ENCODE measurements around the gene MBOAT1.

Gene MBOAT1

GRCh38 chr6:20119485-20119884, 92.8 kb downstream of the MBOAT1 start:
- Histone ChIP-seq H3K79me2 (ENCODE audit: insufficient read depth, low read length) (no peaks in the 10 kb centered on the region), H2AFZ (ENCODE audit: low read length) (no peak overlapping the region), H3K9me2 (replicated peaks; ENCODE audit: low read depth, low read length) (no peaks in the 10 kb centered on the region), H3K4me2 (ENCODE audit: low read depth, low read length, poor library complexity, severe bottlenecking) (no peak overlapping the region), H4K20me1 (ENCODE audit: insufficient read depth, low read length, poor library complexity, severe bottlenecking) (no peaks in the 10 kb centered on the region), H3K36me3 (ENCODE audit: insufficient read depth, low read length) (no peaks in the 10 kb centered on the region; the same call in 1 of the 2 replicates), H3K4me1 (ENCODE audit: insufficient read depth, low read length, poor library complexity, severe bottlenecking) (no peaks in the 10 kb centered on the region), H3K27me3 (ENCODE audit: insufficient read depth, low read length, poor library complexity, severe bottlenecking) (no peaks in the 10 kb centered on the region), H3F3A (ENCODE audit: low read depth) (no peaks in the 10 kb centered on the region), H3K4me3 (ENCODE audit: low read length, poor library complexity, severe bottlenecking) (no peak overlapping the region), H3K9ac (ENCODE audit: low read depth, low read length, poor library complexity, severe bottlenecking) (no peak overlapping the region), H3K9me3 (ENCODE audit: insufficient read depth, low read depth, low read length) (no peaks in the 10 kb centered on the region)
- TF ChIP-seq EZH2phosphoT487 (IDR thresholded peaks at IDR 0.05; ENCODE audit: borderline replicate concordance) = no peak
- no peak for TF ChIP-seq CTCF (conservative IDR thresholded peaks at IDR 0.05; ENCODE audit: low read length)

GRCh38 chr6:20118892-20119291, 93.4 kb downstream of the MBOAT1 start:
- Histone ChIP-seq H3K36me3 (ENCODE audit: insufficient read depth, low read length) (no peaks in the 10 kb centered on the region; the same call in 1 of the 2 replicates), H3K9me3 (ENCODE audit: insufficient read depth, low read depth, low read length) (no peaks in the 10 kb centered on the region), H4K20me1 (ENCODE audit: insufficient read depth, low read length, poor library complexity, severe bottlenecking) (no peaks in the 10 kb centered on the region), H3K79me2 (ENCODE audit: insufficient read depth, low read length) (no peaks in the 10 kb centered on the region), H3F3A (ENCODE audit: low read depth) (no peaks in the 10 kb centered on the region), H3K9ac (ENCODE audit: low read depth, low read length, poor library complexity, severe bottlenecking) (no peak overlapping the region), H3K4me2 (ENCODE audit: low read depth, low read length, poor library complexity, severe bottlenecking) (no peak overlapping the region), H3K9me2 (replicated peaks; ENCODE audit: low read depth, low read length) (no peaks in the 10 kb centered on the region), H3K4me3 (ENCODE audit: low read length, poor library complexity, severe bottlenecking) (no peak overlapping the region), H3K27me3 (ENCODE audit: insufficient read depth, low read length, poor library complexity, severe bottlenecking) (no peaks in the 10 kb centered on the region), H3K4me1 (ENCODE audit: insufficient read depth, low read length, poor library complexity, severe bottlenecking) (no peaks in the 10 kb centered on the region), H2AFZ (ENCODE audit: low read length) (no peak overlapping the region)
- TF ChIP-seq CTCF (conservative IDR thresholded peaks at IDR 0.05; ENCODE audit: low read length) = no peak
- no peak for TF ChIP-seq EZH2phosphoT487 (IDR thresholded peaks at IDR 0.05; ENCODE audit: borderline replicate concordance)

- Histone ChIP-seq H3K79me2 (ENCODE audit: insufficient read depth, low read length) (no peaks in the 10 kb centered on the region), H2AFZ (ENCODE audit: low read length) (no peak overlapping the region), H3K4me2 (ENCODE audit: low read depth, low read length, poor library complexity, severe bottlenecking) (no peak overlapping the region), H3K4me1 (ENCODE audit: insufficient read depth, low read length, poor library complexity, severe bottlenecking) (peaks cover 11% of the 10 kb centered on the region), H3K27me3 (ENCODE audit: insufficient read depth, low read length, poor library complexity, severe bottlenecking) (no peaks in the 10 kb centered on the region), H4K20me1 (ENCODE audit: insufficient read depth, low read length, poor library complexity, severe bottlenecking) (no peaks in the 10 kb centered on the region), H3K36me3 (ENCODE audit: insufficient read depth, low read length) (no peaks in the 10 kb centered on the region; the same call in 1 of the 2 replicates), H3F3A (ENCODE audit: low read depth) (no peaks in the 10 kb centered on the region), H3K4me3 (ENCODE audit: low read length, poor library complexity, severe bottlenecking) (no peak overlapping the region), H3K9me3 (ENCODE audit: insufficient read depth, low read depth, low read length) (no peaks in the 10 kb centered on the region), H3K9ac (ENCODE audit: low read depth, low read length, poor library complexity, severe bottlenecking) (no peak overlapping the region), H3K9me2 (replicated peaks; ENCODE audit: low read depth, low read length) (no peaks in the 10 kb centered on the region)
- TF ChIP-seq EZH2phosphoT487 (IDR thresholded peaks at IDR 0.05; ENCODE audit: borderline replicate concordance) = no peak
- no peak for TF ChIP-seq CTCF (conservative IDR thresholded peaks at IDR 0.05; ENCODE audit: low read length)
These were observed 94.8 kb downstream of the MBOAT1 start for GRCh38 chr6:20117474-20117873.

Measured in Loucy (cell line).